K562 (cell line): ENCODE results near the gene CSKMT.

ENCODE experiments used
- CTCF ChIP-seq, 3 experiments: IDR thresholded peaks in 2 of 3; conservative IDR thresholded peaks in 1 of 3; 2 replicates each; pipeline ENCODE4 v1.5.1; 2011 to 2012; ENCODE audit warnings: low read length in 3 of 3, mild to moderate bottlenecking in 3 of 3, control low read depth in 2 of 3, improper control_type of control experiment in 1 of 3, inconsistent platforms in 1 of 3, low read depth in 1 of 3, mixed read lengths in 1 of 3, moderate library complexity in 1 of 3; ENCODE audit not compliant: insufficient read depth in 2 of 3
- MCM3 ChIP-seq: fragments of 450-650 bp; IDR thresholded peaks from 2 replicates; pipeline ENCODE4 v1.6.1; 2016
- SNAPC5 ChIP-seq: fragments of 250-450 bp; sonication (Bioruptor Pico); IDR thresholded peaks from 2 replicates; pipeline ENCODE4 v1.8.0; 2021; ENCODE audit warnings: moderate library complexity, mild to moderate bottlenecking, inconsistent platforms
- ZNF134 ChIP-seq: fragments of 250-450 bp; sonication (Bioruptor Pico); conservative IDR thresholded peaks from 2 replicates; pipeline ENCODE4 v1.4.0; 2020
- TF ChIP-seq, protein P1 (sequence below): sonication (generic); formaldehyde crosslinking; IDR thresholded peaks from 2 replicates; pipeline ENCODE4 v1.8.0; 2023; ENCODE audit warnings: mild to moderate bottlenecking, missing genetic modification reagents
- TF ChIP-seq, protein P2 (sequence below): sonication (generic); formaldehyde crosslinking; IDR thresholded peaks from 2 replicates; pipeline ENCODE4 v1.9.0; 2022; ENCODE audit warnings: mild to moderate bottlenecking, missing genetic modification reagents

DNA sequence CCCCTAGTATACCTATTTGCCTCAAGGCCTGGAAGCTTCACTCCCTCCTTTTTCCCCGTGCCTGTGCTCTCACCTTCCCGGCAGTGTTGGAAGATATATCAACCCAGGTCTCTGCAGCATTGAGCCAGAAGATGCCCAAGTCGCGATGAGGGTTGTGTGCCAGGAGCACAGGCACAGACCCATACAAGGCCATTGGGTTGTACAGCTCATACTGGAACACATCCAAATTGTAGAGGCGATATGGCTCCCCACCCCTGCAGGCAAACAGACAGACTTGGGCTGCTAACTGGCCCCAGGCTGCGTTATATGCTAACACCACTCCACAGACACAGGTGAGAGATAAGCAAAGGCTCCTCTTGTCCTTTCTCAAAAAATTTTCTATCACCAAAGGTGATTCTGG is 32.6 kb upstream of the CSKMT start:
- TF ChIP-seq ZNF134, result no peak
- TF ChIP-seq CTCF (IDR thresholded peaks at IDR 0.05 in 2 of 3, conservative IDR thresholded peaks at IDR 0.05 in 1 of 3; ENCODE audit: insufficient read depth in 2 of 3, low read depth in 1 of 3, low read length in 3 of 3), result no peak
- TF ChIP-seq, protein P1, sequence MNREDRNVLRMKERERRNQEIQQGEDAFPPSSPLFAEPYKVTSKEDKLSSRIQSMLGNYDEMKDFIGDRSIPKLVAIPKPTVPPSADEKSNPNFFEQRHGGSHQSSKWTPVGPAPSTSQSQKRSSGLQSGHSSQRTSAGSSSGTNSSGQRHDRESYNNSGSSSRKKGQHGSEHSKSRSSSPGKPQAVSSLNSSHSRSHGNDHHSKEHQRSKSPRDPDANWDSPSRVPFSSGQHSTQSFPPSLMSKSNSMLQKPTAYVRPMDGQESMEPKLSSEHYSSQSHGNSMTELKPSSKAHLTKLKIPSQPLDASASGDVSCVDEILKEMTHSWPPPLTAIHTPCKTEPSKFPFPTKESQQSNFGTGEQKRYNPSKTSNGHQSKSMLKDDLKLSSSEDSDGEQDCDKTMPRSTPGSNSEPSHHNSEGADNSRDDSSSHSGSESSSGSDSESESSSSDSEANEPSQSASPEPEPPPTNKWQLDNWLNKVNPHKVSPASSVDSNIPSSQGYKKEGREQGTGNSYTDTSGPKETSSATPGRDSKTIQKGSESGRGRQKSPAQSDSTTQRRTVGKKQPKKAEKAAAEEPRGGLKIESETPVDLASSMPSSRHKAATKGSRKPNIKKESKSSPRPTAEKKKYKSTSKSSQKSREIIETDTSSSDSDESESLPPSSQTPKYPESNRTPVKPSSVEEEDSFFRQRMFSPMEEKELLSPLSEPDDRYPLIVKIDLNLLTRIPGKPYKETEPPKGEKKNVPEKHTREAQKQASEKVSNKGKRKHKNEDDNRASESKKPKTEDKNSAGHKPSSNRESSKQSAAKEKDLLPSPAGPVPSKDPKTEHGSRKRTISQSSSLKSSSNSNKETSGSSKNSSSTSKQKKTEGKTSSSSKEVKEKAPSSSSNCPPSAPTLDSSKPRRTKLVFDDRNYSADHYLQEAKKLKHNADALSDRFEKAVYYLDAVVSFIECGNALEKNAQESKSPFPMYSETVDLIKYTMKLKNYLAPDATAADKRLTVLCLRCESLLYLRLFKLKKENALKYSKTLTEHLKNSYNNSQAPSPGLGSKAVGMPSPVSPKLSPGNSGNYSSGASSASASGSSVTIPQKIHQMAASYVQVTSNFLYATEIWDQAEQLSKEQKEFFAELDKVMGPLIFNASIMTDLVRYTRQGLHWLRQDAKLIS (CRISPR knock-in tag), result no peak
- TF ChIP-seq, protein P2, sequence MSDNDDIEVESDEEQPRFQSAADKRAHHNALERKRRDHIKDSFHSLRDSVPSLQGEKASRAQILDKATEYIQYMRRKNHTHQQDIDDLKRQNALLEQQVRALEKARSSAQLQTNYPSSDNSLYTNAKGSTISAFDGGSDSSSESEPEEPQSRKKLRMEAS (CRISPR knock-in tag), result no peak
- TF ChIP-seq SNAPC5 (CRISPR knock-in tag), result no peak
- TF ChIP-seq MCM3, result no peak
